GM10847 (cell line): ENCODE measurements around the gene ELF3.

ENCODE experiments used
- POLR2A ChIP-seq: IDR thresholded peaks from 2 replicates; pipeline ENCODE4 v1.6.1; 2011; ENCODE audit not compliant: insufficient read length; ENCODE audit errors: extremely low read depth

ELF3 gene

DNA sequence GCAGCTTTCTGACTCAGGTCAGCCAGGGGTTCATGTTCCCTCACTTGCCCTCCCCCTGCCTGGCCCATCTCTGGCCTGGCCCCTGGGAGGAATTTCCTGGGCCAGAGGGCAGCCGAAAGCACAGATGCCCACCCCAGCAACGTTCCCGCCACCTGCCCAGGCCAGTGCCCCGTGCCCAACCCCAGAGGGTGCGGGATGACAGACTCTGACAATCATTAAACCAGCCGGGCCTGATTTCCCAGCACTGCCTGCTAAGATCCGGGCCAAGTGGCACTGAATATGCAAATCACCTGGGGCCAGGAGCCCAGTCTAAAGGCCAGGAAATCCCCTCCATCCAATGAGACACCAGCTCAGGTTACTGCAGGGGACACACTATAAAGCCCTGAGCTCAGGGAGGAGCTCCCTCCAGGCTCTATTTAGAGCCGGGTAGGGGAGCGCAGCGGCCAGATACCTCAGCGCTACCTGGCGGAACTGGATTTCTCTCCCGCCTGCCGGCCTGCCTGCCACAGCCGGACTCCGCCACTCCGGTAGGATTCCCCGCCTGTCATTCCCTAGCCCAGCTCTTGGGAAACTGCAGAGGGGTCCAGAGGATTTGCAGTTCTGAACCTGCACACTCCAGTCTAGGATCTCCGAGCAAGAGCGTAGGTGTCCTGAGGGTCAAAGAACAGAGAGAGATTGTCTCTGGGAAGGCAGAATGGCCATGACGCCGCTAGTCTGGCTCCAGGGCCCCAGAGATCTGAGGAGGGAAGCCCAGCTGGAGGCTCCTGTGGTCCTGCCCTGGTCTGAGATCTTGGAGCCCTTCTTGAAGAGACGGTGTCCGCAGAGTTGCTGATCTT is at the start of gene ELF3:
Gene ELF3, plus strand, starts transcription at position 408 of the 836 bp plus-strand sequence. CDS start 550 bp downstream, outside the sequence.
- TF ChIP-seq POLR2A, result peak; percentile 31

DNA sequence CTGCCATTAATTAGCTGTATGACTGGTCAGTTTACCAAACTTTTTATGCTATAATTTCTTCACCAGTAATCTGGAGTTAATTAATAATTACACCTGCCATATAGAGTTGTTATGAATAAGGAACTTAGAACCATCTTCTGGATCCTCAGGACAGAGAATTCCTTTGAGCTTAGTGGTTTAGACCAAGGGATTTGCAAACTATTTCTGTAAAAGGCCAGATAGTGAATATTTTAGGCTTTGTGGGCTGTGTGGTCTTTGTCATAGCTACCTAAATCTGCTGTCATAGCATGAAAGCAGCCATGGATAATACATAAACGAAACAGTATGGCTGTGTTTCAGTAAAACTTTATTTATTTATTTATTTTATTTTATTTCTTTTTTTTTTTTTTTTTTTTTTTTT is 46.1 kb upstream of the ELF3 start:
- TF ChIP-seq POLR2A, result no peak

DNA sequence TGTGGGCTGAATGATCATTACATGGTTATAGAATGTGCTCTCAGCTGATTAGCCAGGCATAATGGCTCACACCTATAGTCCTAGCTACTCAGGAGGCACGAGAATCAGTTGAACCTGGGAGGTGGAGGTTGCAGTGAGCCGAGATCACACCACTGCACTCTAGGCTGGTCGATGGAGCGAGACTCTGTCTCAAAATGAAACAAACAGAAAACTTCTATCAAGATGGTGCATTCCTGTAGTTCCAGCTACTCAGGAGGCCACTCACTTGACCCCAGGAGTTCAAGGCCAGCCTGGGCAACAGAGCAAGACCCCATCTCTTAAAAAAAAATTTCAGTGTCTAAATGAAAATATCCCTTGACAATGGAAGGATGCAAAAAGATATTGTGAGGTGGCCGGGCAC is 44.2 kb upstream of the ELF3 start:
- no peak for TF ChIP-seq POLR2A

DNA sequence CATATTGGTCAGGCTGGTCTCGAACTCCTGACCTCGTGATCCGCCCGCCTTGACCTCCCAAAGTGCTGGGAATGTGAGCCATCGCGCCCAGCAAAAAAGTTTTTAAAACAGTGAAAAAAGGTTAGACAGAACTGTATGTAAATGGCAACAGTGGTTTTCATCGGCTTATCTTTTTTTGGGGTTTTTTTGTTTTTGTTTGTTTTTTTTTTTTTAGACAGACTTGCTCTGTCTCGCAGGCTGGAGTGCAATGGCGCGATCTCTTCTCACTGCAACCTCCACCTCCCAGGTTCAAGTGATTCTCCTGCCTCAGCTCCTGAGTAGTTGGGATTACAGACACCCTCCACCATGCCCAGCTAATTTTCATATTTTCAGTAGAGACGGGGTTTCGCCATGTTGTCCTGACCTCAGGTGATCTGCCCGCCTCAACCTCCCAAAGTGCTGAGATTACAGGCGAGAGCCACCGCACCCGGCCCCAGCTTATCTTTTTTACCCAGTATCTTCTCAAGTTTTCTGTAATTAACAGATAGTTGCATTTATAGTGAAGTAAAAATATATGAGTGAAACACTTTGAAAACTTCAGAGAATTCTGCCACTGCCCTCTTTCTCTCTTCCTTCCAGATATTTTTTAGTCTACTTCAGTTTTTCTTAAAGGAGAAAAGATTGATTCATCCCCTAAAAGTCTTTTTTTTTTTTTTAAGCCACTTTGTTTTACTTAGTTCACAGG is 42.0 kb upstream of the ELF3 start:
- no peak for TF ChIP-seq POLR2A

DNA sequence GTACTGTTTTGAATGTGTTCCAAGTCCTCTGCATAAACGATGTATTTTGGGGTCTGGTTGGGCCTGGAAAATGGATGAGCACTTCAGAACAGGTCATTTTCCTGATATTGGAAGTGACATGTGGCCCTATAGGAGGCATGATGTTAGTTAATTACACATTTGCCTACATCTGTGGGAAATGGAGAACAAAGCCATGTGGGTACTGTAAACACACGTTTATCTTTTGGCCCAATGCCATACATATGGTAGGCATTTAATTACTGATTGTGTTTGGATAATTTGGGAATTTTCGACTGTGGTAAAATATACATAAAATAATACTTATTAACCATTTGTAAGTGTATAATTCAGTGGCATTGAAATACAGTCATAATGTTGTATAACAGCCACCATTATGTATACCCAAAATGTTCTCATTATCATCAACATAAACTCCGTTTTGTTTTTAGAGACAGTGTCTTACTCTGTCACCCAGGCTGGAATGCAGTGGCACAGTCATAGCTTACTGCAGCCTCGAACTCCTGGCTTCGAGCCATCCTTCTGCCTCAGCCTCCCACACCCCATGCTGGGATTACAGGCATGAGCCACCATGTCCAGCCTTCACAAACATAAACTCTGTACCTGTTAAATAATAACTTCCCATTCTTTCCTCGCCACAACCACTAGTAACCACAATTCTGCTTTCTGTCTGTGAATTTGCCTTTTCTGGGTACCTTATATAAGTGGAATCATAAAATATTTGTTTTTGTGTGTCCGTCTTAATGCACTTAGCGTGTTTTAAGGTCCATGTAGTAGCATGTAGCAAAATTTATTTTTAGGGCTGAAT is 39.8 kb upstream of the ELF3 start:
- TF ChIP-seq POLR2A, result no peak

DNA sequence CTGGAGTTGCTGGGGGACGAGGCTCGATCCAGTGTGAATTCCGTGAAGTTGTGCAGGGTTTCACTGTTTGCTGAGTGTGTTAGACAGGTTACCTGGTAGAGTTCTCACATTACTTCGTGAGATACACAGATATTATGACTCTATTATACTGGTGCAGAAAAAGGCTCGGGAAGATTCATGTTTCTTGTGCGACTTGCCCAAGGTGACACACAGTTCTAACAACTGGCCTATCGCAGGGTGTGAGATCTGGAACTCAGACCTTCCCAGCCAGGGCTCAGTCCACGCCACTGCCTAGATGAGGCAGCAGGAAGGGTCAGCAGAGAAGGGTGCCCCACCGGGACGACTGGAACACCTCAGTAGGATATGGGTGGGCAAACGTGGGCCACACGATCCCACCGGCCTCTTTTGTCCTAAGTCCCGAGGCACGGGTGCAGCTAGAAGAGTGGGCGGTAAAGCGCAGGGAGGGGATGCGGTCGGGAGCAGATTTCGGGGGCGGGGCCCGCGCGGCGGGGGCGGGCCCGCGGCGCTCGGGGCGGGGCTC is 28.2 kb upstream of the ELF3 start:
- no peak for TF ChIP-seq POLR2A

DNA sequence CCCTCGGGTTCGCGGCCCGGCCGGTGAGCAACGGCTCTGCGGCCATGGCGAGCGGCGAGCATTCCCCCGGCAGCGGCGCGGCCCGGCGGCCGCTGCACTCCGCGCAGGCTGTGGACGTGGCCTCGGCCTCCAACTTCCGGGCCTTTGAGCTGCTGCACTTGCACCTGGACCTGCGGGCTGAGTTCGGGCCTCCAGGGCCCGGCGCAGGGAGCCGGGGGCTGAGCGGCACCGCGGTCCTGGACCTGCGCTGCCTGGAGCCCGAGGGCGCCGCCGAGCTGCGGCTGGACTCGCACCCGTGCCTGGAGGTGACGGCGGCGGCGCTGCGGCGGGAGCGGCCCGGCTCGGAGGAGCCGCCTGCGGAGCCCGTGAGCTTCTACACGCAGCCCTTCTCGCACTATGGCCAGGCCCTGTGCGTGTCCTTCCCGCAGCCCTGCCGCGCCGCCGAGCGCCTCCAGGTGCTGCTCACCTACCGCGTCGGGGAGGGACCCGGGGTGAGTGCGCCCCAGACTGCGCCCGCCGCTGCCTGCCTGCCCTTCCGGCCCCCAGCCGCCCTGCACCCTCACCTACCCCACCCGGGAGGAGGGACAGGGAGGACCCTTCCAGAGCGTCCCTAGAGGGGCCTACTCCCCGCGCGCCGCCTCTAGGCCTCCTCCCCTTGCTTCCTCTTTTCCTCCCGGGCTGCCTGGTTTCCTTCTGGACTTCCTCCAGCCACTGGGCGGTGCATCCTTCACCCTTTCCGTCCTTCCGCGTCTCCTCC is 27.6 kb upstream of the ELF3 start, which contains the start of gene RNPEP:
Gene RNPEP, plus strand, starts transcription at position 26 of the 757 bp plus-strand sequence. Its CDS starts 19 bp downstream, at position 45.
- peak; percentile 60 for TF ChIP-seq POLR2A

DNA sequence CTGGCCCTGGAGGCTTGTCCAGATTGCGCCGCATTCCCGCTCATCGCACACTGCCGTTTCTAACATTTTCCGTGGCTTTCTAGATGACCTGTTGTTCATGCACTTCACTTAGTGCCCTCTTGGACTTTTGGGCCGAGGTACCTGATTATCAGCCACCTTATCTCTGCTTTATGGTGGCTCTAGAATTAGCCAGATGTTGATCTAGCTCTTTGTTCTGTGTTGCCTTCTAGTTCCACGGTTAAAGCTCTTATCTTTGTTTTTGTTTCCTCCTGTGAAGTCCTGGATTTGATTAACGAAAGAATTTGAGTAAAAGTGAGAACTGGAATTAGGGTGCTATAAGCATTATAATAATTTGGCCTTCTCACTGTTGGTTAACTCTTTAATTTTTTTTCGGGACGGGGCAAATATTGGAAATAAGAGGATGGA is 27.0 kb upstream of the ELF3 start:
- TF ChIP-seq POLR2A, result no peak

DNA sequence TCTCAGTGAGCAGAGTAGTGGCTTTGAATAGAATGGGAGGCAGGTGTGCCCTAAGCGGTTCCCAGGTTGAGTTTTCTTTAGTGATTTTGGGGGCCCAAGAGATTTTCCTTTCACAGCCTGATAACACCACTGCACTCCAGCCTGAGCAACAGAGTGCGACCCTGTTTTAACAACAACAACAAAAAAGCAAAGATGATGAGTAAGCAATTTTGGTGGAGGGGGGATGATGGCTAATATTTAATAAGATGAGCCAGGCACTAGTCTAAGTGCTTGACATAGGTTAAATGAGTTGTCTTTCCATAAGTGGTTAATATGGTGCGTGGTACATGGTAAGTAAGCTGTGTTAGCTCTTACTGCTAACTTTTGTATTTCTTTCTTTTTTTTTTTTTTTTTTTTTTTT is 25.9 kb upstream of the ELF3 start:
- TF ChIP-seq POLR2A, result no peak

DNA sequence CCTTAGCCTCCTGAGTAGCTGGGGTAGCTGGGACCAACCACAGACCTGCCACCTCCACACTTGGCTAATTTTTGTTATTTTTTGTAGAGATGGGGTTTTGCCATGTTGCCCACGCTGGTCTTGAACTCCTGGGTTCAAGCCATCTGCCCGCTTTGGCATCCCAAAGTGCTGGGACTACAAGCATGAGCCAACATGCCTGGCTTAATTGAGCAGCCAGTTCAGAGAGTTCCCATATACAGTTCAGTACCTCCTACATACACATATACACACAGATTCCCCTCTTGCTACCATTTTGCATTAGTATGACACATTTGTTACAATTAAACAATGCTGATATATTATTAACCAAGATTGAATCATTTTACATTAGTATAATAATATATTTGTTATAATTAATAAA is 25.0 kb upstream of the ELF3 start:
- no peak for TF ChIP-seq POLR2A

DNA sequence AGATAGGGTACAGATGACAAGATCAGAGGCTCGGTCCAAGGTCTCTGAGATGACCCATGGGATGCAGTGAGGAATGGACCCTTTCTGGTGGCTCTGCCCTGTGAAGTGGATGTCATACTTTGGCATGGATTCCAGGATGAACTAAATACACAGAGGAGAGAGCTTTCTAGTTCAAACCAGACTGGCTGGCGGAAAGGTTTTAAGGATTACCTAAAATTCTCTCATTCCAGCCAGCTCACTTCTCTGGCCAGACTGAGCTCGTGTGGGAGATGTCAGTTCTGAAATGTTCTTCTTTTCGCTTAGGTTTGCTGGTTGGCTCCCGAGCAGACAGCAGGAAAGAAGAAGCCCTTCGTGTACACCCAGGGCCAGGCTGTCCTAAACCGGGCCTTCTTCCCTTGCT is 21.8 kb upstream of the ELF3 start:
- TF ChIP-seq POLR2A, result no peak

DNA sequence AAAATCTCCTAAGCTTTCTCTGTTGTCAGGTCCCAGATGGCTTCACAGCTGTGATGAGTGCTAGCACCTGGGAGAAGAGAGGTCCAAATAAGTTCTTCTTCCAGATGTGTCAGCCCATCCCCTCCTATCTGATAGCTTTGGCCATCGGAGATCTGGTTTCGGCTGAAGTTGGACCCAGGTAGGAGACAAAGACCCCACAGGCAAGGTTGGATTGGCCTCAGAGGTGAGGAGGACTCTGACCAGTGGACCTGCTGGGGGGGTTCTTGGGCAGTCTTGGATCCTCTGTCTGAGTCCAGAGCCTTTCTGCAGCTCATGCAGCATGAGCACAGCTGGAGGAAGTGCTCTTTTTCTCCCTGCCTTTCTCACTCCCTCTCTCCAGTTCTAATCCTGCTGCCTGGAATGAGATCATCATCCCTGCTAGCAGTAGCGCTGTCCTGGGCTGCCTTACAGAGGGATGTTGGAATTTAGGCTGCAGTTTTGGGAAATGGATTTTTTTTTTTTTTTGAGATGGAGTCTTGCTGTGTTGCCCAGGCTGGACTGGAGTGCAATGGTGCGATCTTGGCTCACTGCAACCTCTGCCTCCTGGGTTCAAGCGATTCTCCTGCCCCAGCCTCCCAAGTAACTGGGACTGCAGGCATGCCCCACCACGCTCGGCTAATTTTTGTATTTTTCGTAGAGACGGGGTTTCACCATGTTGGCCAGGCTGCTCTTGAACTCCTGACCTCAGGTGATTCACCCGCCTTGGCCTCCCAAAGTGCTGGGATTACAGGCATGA is 20.8 kb upstream of the ELF3 start:
- TF ChIP-seq POLR2A, result no peak

DNA sequence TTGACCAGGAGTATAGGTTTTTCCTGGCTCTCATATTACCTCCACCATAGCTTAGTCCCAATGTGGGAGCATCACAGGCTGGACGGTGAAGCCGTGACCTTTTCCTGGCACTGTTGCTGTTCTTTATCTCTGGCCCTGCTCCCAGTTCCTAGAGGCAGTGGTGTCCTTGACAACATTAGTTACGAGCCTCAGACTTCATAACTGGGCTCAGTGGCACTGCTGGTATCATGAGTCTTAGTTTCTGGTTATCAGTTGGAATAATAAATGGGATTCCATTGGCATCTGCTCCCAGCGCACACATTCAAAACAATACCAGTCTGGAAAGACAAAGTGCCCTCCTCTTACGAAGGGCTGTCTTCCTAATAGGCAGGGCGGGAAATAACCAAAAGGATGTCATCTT is 20.0 kb upstream of the ELF3 start:
- TF ChIP-seq POLR2A, result no peak
